Measurements from ENCODE around the gene ICAM4.
"Not testable (repeated sequence)": the region's sequence is repeated elsewhere in the genome, so short reads cannot be mapped to it uniquely, and the experiment has no call there.

ICAM4 gene

GRCh38 chr19:10269333-10270179 lies 17.2 kb upstream of the ICAM4 start:
- peak; percentile 85 for DNase-seq (ENCODE audit: low spot score)

- DNase-seq (ENCODE audit: low spot score): peak; percentile 71
Observed at GRCh38 chr19:10270180-10270615, 16.6 kb upstream of the ICAM4 start.

- peak; percentile 89 for DNase-seq (ENCODE audit: low spot score)
Observed at GRCh38 chr19:10270616-10271394, 15.9 kb upstream of the ICAM4 start, which contains the start of gene ICAM1. ICAM1 (plus strand) TSS chr19:10271120; CDS start chr19:10271160, 40 bp downstream.

- peak; percentile 90 for DNase-seq (ENCODE audit: low spot score)
Observed at GRCh38 chr19:10271543-10272086, 15.1 kb upstream of the ICAM4 start.

- no peak for DNase-seq (ENCODE audit: low spot score)
Observed at GRCh38 chr19:10274589-10274988, 12.2 kb upstream of the ICAM4 start.

- no peak for DNase-seq (ENCODE audit: low spot score)
Observed at GRCh38 chr19:10277795-10278589, 8.8 kb upstream of the ICAM4 start.

- no peak for DNase-seq (ENCODE audit: low spot score)
Observed at GRCh38 chr19:10278935-10279334, 7.8 kb upstream of the ICAM4 start.

GRCh38 chr19:10279737-10280442 lies 6.9 kb upstream of the ICAM4 start:
- no peak for DNase-seq (ENCODE audit: low spot score)

GRCh38 chr19:10282043-10282442 lies 4.7 kb upstream of the ICAM4 start:
- DNase-seq (ENCODE audit: low spot score): not testable (repeated sequence)

GRCh38 chr19:10283301-10284064 lies 3.3 kb upstream of the ICAM4 start:
- no peak for DNase-seq (ENCODE audit: low spot score)

GRCh38 chr19:10284065-10284959 lies 2.4 kb upstream of the ICAM4 start:
- no peak for DNase-seq (ENCODE audit: low spot score)

- no peak for DNase-seq (ENCODE audit: low spot score)
Observed at GRCh38 chr19:10284960-10285278, 1.8 kb upstream of the ICAM4 start.

GRCh38 chr19:10285393-10285792 lies 1.4 kb upstream of the ICAM4 start:
- peak; percentile 27 for DNase-seq (ENCODE audit: low spot score)

GRCh38 chr19:10288662-10289166 lies 2.0 kb downstream of the ICAM4 start:
- DNase-seq (ENCODE audit: low spot score): peak; percentile 86

- DNase-seq (ENCODE audit: low spot score): peak; percentile 96
Observed at GRCh38 chr19:10289167-10289835, 2.5 kb downstream of the ICAM4 start.

GRCh38 chr19:10289836-10290356 lies 3.1 kb downstream of the ICAM4 start, which contains the start of gene ICAM5:
ICAM5 (plus strand) TSS chr19:10289952; CDS start chr19:10290044, 92 bp downstream.
- peak; percentile 59 for DNase-seq (ENCODE audit: low spot score)

- DNase-seq (ENCODE audit: low spot score): no peak
Observed at GRCh38 chr19:10290357-10290875, 3.7 kb downstream of the ICAM4 start.
